GM23248 (cell line): ENCODE results near the gene MAGEB17. TPM values are rescaled to one million over a fixed set of nuclear protein-coding genes. Genes with fewer than 3 reads are reported as not detected.

Experiments used
- DNase-seq: peaks from one replicate; pipeline ENCODE4 v3.0.0-alpha.2; 2015
- H2AFZ ChIP-seq: fragments of 200-600 bp; sonication (generic); 2 replicates; pipeline ENCODE4 v1.6.1; 2016; ENCODE audit warnings: antibody characterized with exemption
- H3F3A ChIP-seq: fragments of 200-600 bp; sonication (generic); 2 replicates; pipeline ENCODE4 v1.6.1; 2016; ENCODE audit warnings: mild to moderate bottlenecking, antibody characterized with exemption, mixed run types; ENCODE audit not compliant: insufficient read depth
- H3K27ac ChIP-seq: fragments of 200-600 bp; sonication (generic); 2 replicates; pipeline ENCODE4 v1.5.1; 2016; ENCODE audit warnings: mild to moderate bottlenecking
- H3K27me3 ChIP-seq: fragments of 200-600 bp; sonication (generic); replicated peaks from 2 replicates; pipeline ENCODE4 v1.6.1; 2016; ENCODE audit warnings: mild to moderate bottlenecking; ENCODE audit not compliant: insufficient read depth
- H3K36me3 ChIP-seq: fragments of 200-600 bp; sonication (generic); 2 replicates; pipeline ENCODE4 v1.6.1; 2016; ENCODE audit warnings: low read depth, mild to moderate bottlenecking
- H3K4me1 ChIP-seq: fragments of 200-600 bp; sonication (generic); 2 replicates; pipeline ENCODE4 v1.6.1; 2016; ENCODE audit warnings: mild to moderate bottlenecking; ENCODE audit not compliant: insufficient read depth
- H3K4me2 ChIP-seq: fragments of 200-600 bp; sonication (generic); one replicate; pipeline ENCODE4 v1.6.1; 2016; ENCODE audit warnings: mild to moderate bottlenecking; ENCODE audit not compliant: unreplicated experiment
- H3K4me3 ChIP-seq: fragments of 200-600 bp; sonication (generic); 2 replicates; pipeline ENCODE4 v1.5.1; 2016; ENCODE audit warnings: mild to moderate bottlenecking
- H3K79me2 ChIP-seq: fragments of 200-600 bp; sonication (generic); 2 replicates; pipeline ENCODE4 v1.6.1; 2016; ENCODE audit warnings: mild to moderate bottlenecking; ENCODE audit not compliant: insufficient read depth
- H3K9ac ChIP-seq: fragments of 200-600 bp; sonication (generic); 2 replicates; pipeline ENCODE4 v1.6.1; 2016; ENCODE audit warnings: mild to moderate bottlenecking
- H3K9me2 ChIP-seq: fragments of 200-600 bp; sonication (generic); 2 replicates; pipeline ENCODE4 v1.6.1; 2016; ENCODE audit warnings: mixed run types, mild to moderate bottlenecking, moderate library complexity; ENCODE audit not compliant: insufficient read depth
- H3K9me3 ChIP-seq: fragments of 200-600 bp; sonication (generic); one replicate; pipeline ENCODE4 v1.6.1; 2017; ENCODE audit warnings: low read depth
- H4K20me1 ChIP-seq: fragments of 200-600 bp; sonication (generic); 2 replicates; pipeline ENCODE4 v1.6.0; 2016; ENCODE audit not compliant: insufficient read depth
- EZH2 ChIP-seq: fragments of 200-600 bp; sonication (generic); IDR thresholded peaks from 2 replicates; pipeline ENCODE4 v1.6.1; 2018; ENCODE audit warnings: antibody characterized with exemption, mild to moderate bottlenecking; ENCODE audit not compliant: insufficient read depth, poor library complexity, severe bottlenecking
- EZH2phosphoT487 ChIP-seq: fragments of 200-600 bp; sonication (generic); IDR thresholded peaks from 2 replicates; pipeline ENCODE4 v1.6.1; 2018; ENCODE audit warnings: antibody characterized with exemption, moderate library complexity, mild to moderate bottlenecking, low read depth; ENCODE audit not compliant: insufficient read depth
- WGBS, 2 experiments: methylation state at CpG; one replicate each; pipeline ENCODE4 v1.1.6; 2015 to 2017; ENCODE audit warnings: low lambda C conversion rate in 2 of 2, low coverage in 1 of 2; ENCODE audit errors: missing lambda C conversion rate in 2 of 2; 5-methylcytosine and 5-hydroxymethylcytosine counted together
- in situ Hi-C: fragments of 300-500 bp; cut with MboI; formaldehyde crosslinking; loops from 2 replicates; pipeline ENCODE4 v1.15.0; 2020
- polyA plus RNA-seq: library from polyadenylated mRNA; unstranded; fragments of >200 nt; fragmentation: Nextera tagmentation; extraction: Ambion mirVana; gene quantifications from 2 replicates; pipeline ENCODE4 v1.2.1, GENCODE V29; 2016
- total RNA-seq: library from RNA; depleted of rRNA; stranded (reverse); fragments of >200 nt; shearing (Covaris generic); gene quantifications from 2 replicates; pipeline ENCODE4 v1.2.3, GENCODE V29; 2014; rRNA removed

The MAGEB17 gene
- total and polyA plus RNA-seq, 2 experiments from 2014 or later = not detected

- H3K4me3 ChIP-seq = no peak overlapping the region
- in situ Hi-C loops = no loop called here
- no peaks in the 10 kb centered on the region for H3F3A ChIP-seq
- no peaks in the 10 kb centered on the region for H3K9me2 ChIP-seq
- no peak overlapping the region for H3K4me2 ChIP-seq
- DNase-seq = no peak
- H3K27me3 ChIP-seq = no peaks in the 10 kb centered on the region
- TF ChIP-seq EZH2phosphoT487 = no peak
- TF ChIP-seq EZH2 = no peak
- H3K4me1 ChIP-seq = 0 out of 2 replicates have a peak, but pooled peaks cover 3% of the 10 kb centered on the region
- H4K20me1 ChIP-seq = no peaks in the 10 kb centered on the region
- no peak overlapping the region for H3K27ac ChIP-seq
- H3K79me2 ChIP-seq = no peaks in the 10 kb centered on the region
- no peak overlapping the region for H2AFZ ChIP-seq
- 31 to 39% methylated on average over 2 of the region's 2 CpGs for WGBS, 2 experiments
- H3K9me3 ChIP-seq = no peaks in the 10 kb centered on the region
- no peaks in the 10 kb centered on the region for H3K36me3 ChIP-seq
- H3K9ac ChIP-seq = no peak overlapping the region
These were observed 46.7 kb downstream of the MAGEB17 start for GRCh38 chrX:16213961-16214360.

- in situ Hi-C loops = no loop called here
- 0 out of 2 replicates have a peak, but pooled peaks cover 3% of the 10 kb centered on the region for H3K4me1 ChIP-seq
- no peaks in the 10 kb centered on the region for H4K20me1 ChIP-seq
- no peak overlapping the region for H3K4me3 ChIP-seq
- no peaks in the 10 kb centered on the region for H3K36me3 ChIP-seq
- H3K9ac ChIP-seq = no peak overlapping the region
- no peak overlapping the region for H3K27ac ChIP-seq
- no peaks in the 10 kb centered on the region for H3K9me3 ChIP-seq
- DNase-seq = no peak
- no peaks in the 10 kb centered on the region for H3F3A ChIP-seq
- 100% methylated on average over 1 of the region's 1 CpG for WGBS, 2 experiments
- H3K79me2 ChIP-seq = no peaks in the 10 kb centered on the region
- no peaks in the 10 kb centered on the region for H3K27me3 ChIP-seq
- no peak overlapping the region for H2AFZ ChIP-seq
- TF ChIP-seq EZH2phosphoT487 = no peak
- no peak for TF ChIP-seq EZH2
- no peak overlapping the region for H3K4me2 ChIP-seq
- no peaks in the 10 kb centered on the region for H3K9me2 ChIP-seq
These were observed 48.4 kb downstream of the MAGEB17 start for GRCh38 chrX:16215660-16216059.

Other genes starting within 250 kb of the MAGEB17 start
- gene GRPR, start 43.9 kb upstream of the MAGEB17 start, total RNA-seq = not detected in 2 replicates
- gene GRPR, start 43.9 kb upstream of the MAGEB17 start, polyA plus RNA-seq = 0.13 and 0.32 TPM in 2 replicates